Stimulated activated CD4-positive, alpha-beta T cell treated with anti-CD3 and anti-CD28 coated beads, Interleukin-2, amount 100 ng/mL, for 4 hours (primary cell): ENCODE results near the gene GGA1.

Source experiments
- DNase-seq: peaks from one replicate; pipeline ENCODE4 v3.0.0-alpha.2; 2020; ENCODE audit warnings: low read depth

The GGA1 gene

GRCh38 chr22:37674951-37675929 is 66.6 kb downstream of the GGA1 start, which contains the start of gene LGALS1:
TSS of gene LGALS1 (plus strand) at chr22:37675636. CDS start at chr22:37675703, 67 bp downstream.
- no peak for DNase-seq

- no peak for DNase-seq
These were observed 67.5 kb downstream of the GGA1 start for GRCh38 chr22:37675930-37676735.

GRCh38 chr22:37676736-37677492 is 68.3 kb downstream of the GGA1 start:
- DNase-seq, result peak; percentile 94

- DNase-seq, result no peak
These were observed 68.9 kb downstream of the GGA1 start for GRCh38 chr22:37677493-37677974.

GRCh38 chr22:37678372-37678771 is 69.7 kb downstream of the GGA1 start:
- no peak for DNase-seq

GRCh38 chr22:37679670-37680069 is 71.0 kb downstream of the GGA1 start:
- no peak for DNase-seq

- DNase-seq, result no peak
These were observed 71.7 kb downstream of the GGA1 start for GRCh38 chr22:37680191-37680851.

GRCh38 chr22:37681001-37681424 is 72.4 kb downstream of the GGA1 start:
- no peak for DNase-seq

GRCh38 chr22:37681556-37682049 is 73.0 kb downstream of the GGA1 start:
- DNase-seq, result peak; percentile 65
